HG03571 (cell line): ENCODE measurements around the gene PDLIM5.
"Not testable (repeated sequence)": the region's sequence is repeated elsewhere in the genome, so short reads cannot be mapped to it uniquely, and the experiment has no call there.

ENCODE experiments used
- ATAC-seq: cut with Tn5 transposase; IDR thresholded peaks from one replicate; pipeline ENCODE4 v1.9.1; 2021; ENCODE audit not compliant: unreplicated experiment

The PDLIM5 gene

DNA sequence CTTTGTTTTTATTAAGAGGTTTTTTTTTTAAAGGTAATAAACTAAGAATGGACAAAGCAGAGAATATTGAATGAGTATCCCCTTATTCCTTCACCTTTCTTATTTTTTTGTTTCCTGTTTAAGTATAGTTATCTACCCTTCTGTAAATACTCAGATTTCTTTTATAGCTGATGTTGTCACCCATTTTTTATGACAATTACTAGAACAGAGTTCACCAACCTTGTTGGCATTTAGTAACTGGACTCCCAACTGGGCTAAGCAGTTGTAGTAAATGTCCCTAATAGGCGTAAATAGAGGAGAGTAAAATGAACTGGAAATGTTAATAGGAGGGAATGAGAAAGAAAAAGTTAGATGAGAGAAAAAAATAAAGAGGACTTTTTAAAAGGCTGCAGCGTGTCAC is 9.8 kb downstream of the PDLIM5 start:
- ATAC-seq: no peak

DNA sequence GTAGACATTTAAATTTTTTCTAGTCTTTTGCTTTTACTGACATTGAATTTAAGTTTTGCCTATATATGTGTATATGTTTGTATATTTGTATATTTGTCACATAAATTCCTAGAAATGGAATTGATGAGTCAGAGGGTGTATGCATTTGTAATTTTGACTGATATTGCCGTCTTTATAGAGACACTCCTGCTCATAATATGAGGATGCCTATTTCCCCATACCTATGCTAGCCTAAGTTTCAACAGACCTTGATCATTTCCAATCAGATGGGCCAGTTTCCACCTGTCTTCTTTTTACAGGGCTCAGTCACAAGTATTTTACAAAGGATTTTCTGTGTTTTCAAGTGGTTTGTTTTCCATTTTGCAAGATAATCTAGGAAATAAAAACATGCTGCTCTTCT is 10.8 kb downstream of the PDLIM5 start:
- no peak for ATAC-seq

DNA sequence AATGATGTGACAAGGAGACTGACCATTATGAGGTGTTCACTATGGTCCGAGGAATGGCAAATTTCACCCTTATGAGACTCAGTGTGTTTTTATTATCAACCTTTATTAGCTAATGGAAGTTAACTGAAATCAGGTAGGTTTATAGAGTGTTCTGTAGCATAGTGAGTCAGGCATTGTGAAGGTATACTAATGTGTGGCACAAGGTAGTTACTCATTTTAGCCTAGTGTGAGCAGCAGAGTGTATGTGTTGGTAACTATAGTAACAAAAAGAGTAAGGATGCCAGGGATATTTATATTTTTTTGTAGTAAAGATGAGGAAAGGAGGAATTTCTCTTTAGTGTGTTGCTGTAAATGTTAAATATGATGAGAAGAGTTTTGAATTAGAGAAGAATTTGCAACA is 12.0 kb downstream of the PDLIM5 start:
- ATAC-seq: no peak

DNA sequence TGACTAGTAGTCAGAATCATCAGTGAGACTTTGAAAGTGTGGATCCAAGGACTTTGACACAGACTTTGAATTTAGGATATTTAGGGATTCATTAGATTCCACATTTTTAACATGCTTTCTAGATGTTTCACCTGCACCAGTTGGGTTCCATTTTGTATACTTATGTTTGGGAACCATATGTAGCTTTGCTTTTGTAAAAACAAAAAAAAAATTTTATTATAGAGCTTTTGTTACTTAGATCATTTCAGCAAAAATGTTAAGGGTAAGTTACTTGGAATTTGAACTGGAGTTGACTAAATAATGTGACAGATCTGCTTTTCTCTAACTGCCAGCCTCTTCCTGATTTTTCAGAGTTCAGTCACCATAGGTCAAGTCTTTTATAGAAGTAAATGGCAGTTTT is 14.6 kb downstream of the PDLIM5 start:
- no peak for ATAC-seq

DNA sequence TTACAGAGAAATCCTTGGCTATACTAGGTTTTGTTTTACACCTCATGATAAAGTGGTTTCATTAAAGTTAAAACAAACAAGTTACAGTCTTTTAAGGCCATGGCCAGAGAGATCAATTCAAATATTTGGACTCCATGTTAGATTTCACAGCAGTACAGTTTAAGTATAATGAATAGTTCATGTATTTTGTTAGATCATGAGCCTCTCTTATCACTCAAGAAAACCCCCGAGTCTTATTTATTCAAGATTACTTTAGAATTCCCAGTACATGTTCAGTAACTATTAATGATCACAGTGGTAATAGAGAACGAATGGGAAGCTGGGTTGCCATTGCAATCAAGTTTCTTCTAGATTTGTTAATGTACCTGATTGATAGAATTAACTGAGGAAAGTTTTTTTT is 15.2 kb downstream of the PDLIM5 start:
- no peak for ATAC-seq

DNA sequence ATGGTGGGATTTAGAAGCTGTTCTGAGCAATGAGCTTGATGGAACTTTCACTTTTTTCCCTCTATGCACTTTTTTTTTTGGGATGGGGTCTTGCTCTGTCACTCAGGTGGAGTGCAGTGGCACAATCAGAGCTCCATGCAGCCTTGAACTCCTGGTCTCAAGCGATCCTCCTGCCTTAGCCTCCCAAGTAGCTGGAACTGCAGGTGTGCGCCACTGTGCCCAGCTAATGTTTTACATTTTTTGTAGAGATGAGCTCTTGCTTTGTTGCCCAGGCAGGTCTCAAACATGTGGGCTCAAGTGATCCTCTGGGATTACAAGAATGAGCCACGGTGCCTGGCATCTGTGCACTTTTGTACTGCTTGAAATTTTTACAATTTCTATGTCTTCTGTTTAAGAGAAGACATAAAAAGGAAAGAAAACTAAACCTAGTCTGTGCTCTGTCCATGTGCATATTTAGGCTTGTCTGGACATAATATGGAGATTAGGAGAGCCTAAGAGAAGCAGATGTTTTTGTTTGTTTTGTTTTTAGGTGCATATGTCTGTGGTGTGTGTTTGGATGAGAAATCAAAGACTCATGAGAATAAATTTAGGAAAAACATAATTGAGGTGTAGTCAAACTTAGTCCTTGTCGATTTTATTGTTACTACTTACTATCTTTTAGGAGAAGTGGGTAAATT is 16.5 kb downstream of the PDLIM5 start:
- ATAC-seq: no peak

DNA sequence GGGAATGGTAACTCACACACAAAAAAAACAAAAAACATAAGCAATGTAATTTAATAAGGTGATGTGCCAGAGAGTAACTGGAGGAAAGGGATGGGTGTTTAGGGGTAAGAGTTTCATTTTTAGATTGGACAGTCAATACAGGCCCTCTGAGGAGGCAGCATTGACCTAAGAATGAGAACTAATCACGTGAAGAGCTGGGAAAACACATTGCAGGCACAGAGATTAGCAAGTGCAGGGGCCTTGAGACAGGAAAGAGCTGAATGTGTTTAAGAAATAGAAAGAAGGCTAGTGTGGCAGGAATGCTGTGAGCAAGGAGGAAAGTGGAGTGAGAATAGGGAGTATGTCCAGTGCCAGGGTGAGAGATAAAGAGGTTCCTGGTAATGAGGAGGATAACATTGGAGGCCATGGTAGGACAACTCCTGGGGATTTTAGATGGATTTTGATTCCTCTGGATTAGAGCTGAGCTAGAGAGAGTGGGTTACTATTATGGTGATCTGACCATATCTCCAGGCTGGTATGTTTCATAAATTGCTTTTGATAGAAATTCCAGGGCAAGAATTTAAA is 17.6 kb downstream of the PDLIM5 start:
- no peak for ATAC-seq

DNA sequence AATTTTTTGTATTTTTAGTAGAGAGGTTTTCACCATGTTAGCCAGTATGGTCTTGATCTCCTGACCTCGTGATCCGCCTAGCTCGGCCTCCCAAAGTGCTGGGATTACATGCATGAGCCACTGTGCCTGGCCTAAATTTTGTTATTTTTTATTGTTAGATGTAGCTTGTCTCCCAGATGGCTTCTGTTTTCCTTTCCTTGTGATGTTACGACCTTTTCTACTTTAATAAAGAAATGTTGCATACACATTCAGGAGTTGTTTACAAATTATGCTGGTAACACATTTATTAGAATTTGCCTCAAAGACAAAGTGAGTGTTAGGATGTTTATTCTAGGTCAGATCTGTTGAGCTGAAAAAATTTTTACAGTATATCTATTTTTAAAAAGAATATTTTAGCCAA is 18.4 kb downstream of the PDLIM5 start:
- ATAC-seq: no peak

DNA sequence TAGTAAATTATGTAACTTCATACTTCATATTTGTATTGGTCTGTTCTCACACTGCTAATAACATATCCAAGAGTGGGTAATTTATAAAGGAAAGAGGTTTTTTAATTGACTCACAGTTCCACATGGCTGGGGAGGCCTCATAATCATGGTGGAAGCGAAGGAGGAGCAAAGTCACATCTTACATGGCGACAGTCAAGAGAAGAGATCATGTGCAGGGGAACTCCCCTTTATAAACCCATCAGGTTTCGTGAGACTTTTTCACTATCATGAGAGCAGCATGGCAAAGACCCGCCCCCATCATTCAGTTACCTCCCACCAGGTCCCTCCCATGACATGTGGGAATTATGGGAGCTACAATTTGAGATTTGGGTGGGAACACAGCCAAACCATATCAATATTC is 19.0 kb downstream of the PDLIM5 start:
- not testable (repeated sequence) for ATAC-seq

DNA sequence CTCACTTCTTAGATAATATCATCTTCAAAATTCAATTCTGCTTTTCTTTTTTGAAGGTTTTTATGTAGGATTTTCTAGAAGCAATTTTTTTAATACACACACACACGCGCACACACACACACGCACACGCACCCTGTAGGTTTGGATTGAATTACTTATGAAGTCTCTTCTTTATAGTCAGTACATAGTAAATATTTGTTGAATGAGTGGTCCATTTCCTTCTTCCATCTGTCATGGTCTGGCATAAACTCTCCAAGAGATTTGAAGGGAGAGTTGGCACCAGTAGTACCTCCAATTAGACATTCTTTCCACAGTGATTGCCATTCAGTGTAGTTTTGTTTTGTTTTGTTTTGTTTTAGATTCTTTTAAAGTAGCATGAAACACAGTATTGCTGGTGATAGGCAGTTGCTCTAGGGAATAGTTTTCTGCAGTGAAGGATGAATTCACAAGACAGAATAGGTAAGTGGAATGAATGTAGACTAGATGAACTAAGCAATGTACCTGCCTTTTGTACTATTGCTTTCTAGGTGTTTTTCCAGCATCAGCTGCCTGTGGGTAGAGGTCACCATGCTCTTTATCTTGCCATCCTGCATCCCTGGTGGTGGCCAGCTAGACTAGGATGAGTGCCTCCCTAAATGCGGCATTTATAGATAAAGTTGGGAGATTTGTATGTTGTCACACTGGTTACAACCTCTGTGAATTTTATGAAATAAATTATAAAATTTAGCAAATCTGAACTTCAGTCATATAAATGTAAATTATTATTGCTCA is 20.5 kb downstream of the PDLIM5 start:
- no peak for ATAC-seq

DNA sequence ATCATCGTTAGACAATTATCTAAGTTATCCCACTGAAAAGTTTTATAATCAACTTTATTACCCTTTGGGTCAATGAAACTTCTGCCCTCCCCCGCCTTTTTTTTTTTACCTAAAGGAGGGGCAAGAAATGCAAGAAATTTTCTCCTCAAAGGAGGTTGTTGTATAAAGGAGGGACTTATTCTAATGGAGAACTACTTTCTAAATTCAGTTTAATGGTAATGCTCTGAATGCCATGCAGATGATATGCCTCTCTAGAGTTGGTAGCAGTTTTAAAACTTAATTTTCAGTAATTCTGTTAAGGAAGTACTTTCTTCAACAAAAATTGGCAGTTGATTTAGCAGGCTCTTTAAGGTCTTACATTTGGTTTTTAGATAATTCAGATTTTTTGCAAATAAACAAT is 23.3 kb downstream of the PDLIM5 start:
- ATAC-seq: no peak

DNA sequence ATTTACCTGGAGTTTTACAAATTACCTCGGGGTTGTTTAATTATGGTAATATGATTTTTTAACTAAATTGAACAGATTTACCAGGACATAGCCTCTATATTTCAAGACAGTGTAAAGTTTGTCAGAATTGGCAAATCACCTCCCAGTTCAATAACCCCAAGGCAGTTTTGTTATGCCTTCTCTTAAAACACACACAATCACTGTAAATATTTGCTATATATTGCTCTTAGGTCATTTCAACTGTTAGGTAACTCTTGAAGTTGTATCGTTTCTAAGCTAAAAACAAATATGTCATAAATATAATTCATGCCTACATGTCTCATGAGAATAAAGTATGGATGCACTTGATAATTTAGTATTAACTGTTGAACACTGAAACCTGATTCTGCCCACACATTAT is 24.1 kb downstream of the PDLIM5 start:
- no peak for ATAC-seq

DNA sequence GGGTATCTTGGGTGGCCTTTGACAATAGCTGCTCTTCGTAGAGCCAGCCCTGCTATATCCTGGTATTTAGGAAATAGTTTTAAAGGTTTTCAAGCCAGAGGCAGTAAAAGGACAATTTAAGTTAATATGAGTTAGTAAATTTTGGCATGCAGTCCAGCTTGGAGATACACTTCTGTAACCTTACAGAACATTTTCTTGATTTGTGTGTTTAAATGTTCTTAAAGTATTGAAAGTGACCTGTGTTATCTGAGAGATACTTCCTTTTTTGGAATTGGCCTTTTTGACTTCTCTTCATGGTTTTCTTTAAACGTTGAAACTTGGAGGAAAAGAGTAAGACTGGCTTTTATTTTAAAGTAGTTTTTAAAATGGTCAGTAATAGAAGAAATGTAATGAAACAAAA is 25.5 kb downstream of the PDLIM5 start:
- no peak for ATAC-seq

DNA sequence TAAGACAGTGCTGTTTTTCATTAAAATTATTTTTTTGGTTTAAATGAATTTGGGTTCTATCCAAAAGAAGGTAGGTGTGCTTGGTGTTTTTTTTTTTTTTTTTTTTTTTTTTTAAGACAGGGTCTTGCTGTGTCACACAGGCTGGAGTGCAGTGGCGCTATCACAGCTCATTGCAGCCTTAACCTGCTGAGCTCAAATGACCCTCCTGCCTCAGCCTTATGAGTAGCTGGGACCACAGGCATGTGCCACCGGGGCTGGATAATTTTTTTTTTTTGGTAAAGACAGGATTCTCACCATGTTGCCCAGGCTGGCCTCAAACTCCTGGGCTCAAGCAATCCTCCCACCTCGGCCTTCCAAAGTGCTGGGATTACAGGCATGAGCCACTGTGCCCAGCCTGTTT is 27.1 kb downstream of the PDLIM5 start:
- ATAC-seq: not testable (repeated sequence)

DNA sequence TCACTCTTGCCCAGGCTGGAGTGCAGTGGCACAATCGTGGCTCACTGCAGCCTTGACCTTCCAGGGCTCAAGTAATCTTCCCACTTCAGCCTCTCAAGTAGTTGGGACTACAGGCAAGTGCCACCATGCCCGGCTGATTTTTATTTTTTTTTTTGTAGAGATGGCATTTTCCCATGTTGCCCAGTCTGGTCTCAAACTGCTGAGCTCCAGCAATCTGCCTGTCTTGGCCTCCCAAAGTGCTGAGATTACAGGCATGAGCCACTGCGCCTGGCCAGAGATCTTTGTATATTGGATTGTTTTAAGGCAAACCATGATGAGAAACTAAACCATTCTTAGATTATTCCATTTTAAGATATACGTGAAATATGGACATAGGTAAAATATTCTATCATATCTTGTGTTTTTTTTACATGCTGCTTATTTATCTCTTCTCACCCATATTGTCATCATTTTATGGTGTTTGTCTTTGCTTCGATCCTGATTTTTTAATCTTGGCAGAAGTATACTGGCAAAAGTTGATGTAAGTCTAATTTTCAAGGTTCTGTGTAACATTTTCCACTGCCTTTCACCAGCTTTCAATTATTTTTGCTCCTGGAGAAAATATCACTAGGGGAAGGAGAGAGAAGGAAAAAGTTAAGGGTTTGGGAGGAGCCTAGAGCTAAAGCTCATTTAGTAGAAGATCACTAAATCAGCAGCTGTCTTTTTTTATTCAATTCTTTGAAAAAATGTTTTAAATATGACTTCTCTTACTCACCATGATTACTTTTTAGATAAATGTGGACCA is 27.8 kb downstream of the PDLIM5 start:
- ATAC-seq: no peak

DNA sequence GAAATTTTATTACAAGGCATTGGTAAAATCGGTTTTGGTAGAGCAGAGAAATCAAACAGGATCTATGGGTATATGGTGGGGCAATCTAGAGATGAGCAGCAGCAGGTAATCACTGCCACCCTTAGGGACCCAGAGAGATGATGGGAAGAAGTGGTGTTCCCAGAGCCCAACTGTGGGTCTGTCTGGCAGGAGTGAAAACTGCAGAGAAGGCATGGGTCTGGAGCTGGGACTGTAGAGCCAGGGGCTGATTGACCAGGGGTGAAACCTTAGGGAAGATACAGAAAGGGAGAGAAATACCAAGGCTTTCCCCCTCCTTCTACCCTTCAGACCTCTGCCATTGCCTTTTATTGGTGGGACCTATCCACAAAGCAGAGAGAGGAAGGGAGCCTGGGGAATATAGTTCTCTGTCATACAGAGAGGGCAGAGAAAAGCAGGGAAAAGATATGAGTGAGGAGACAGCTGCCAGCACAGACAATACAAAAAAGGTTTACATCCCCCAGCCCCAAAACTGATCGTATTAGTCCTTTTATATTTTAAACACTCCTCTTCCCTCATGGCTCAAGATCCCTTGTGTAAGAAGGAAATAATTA is 28.7 kb downstream of the PDLIM5 start:
- no peak for ATAC-seq

DNA sequence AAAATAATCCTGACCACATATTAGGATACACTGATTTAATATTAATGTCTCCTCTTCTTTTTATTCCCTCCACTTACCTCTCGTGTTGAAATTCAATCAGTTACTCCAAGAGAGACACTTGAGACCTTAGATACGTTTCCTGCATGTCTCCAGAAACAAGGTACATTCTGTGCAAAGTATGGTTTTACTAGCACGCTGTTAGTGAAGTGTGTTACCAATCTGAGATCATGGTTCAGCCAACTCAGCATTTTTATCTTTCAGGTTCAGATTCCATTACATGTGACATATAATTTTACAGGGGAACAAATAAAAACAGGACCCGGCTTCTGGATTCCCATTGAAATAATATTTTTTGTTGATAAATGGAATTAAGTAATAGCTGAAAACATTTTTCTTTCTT is 32.2 kb downstream of the PDLIM5 start:
- ATAC-seq: no peak

DNA sequence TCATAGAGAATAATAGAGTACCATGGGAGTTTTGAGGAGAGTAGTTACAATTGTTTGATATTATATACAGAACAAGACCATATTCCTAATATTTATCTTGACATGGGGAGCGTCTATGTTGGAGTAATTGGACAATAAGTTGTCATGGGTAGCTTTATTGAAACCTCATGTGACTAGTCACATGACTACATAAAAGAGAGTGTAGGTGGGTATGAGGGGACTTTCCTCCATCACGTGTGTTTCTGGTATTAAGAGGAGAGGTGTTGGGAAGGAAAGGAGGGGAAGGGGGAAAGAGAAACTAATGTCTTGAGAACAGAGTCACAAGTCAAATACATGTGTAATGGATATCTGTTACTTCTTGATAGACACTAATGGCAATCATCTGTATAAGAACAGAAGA is 33.1 kb downstream of the PDLIM5 start:
- no peak for ATAC-seq

DNA sequence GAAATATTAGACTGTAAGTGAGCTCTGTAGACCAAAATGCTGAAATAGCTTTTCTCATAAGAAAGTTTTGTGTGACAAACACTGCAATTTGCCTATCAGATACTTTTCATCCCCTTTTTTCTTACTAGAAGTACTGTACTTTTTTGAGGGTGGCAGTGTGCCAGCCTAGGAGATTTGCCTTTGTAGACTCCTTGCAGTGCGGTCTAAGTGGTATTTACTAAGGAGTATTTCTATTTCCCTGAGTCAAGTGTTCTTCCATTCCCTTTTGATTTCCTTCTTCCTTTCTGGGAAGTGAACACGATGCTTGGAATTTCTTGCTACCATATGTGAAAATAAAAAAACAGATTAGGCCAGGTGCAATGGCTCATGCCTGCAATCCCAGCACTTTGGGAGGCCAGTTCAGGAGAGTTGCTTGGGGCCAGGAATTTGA is 34.6 kb downstream of the PDLIM5 start:
- ATAC-seq: no peak

DNA sequence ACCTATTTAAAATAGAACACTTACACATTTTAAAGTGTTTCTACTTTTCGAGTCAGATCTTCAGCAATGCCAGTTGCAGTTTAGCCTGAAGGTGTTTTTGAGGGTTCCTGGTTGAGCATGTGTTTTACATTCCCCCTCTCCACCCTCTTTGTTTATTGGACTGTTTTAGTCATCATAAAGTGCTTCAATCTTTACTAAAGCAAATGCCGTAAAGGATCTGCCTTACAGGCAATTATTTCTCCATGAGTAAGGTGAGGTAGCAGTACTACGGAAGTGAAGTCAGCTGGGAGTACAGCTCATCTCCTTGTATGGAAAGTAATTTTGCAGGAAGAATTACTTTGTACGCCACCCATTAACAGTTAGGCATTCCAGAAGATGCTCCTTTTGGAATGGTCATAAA is 36.9 kb downstream of the PDLIM5 start:
- no peak for ATAC-seq

DNA sequence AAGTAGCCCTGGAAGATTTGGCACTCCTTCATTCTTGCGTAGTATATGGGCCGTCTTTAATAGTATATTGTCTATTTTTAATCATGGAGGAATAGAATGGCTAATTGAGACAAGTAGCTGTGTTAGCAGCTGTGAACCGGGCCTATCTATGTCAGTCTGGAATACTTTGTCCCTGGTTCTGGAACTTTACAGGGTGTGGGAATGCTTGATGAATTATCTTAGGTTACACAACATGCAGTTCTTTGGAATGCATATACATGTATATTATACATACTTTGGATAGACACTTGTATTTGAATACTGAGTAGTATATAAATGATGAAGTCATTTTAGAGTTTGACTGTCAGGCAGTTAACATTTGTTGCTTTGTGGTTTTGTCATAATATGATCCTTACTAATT is 37.4 kb downstream of the PDLIM5 start:
- ATAC-seq: no peak
